Measurements from ENCODE around the gene PDE9A.

GRCh38 chr21:42701706-42702456 lies 48.5 kb downstream of the PDE9A start:
- TF ChIP-seq, protein P1, sequence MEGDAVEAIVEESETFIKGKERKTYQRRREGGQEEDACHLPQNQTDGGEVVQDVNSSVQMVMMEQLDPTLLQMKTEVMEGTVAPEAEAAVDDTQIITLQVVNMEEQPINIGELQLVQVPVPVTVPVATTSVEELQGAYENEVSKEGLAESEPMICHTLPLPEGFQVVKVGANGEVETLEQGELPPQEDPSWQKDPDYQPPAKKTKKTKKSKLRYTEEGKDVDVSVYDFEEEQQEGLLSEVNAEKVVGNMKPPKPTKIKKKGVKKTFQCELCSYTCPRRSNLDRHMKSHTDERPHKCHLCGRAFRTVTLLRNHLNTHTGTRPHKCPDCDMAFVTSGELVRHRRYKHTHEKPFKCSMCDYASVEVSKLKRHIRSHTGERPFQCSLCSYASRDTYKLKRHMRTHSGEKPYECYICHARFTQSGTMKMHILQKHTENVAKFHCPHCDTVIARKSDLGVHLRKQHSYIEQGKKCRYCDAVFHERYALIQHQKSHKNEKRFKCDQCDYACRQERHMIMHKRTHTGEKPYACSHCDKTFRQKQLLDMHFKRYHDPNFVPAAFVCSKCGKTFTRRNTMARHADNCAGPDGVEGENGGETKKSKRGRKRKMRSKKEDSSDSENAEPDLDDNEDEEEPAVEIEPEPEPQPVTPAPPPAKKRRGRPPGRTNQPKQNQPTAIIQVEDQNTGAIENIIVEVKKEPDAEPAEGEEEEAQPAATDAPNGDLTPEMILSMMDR (IDR thresholded peaks at IDR 0.05) = no peak
- no peak for TF ChIP-seq POLR2A (IDR thresholded peaks at IDR 0.05)
